ENCODE measurements around the gene CCDC85B. TPM values are rescaled to one million over a fixed set of nuclear protein-coding genes. Genes with fewer than 3 reads are reported as not detected.
A peak's percentile ranks its signal among the peaks of the same experiment; 100 is the strongest.

The CCDC85B gene
- total and polyA plus RNA-seq, 2 experiments from 2014 or later, result 80.2 to 83.4 TPM

DNA sequence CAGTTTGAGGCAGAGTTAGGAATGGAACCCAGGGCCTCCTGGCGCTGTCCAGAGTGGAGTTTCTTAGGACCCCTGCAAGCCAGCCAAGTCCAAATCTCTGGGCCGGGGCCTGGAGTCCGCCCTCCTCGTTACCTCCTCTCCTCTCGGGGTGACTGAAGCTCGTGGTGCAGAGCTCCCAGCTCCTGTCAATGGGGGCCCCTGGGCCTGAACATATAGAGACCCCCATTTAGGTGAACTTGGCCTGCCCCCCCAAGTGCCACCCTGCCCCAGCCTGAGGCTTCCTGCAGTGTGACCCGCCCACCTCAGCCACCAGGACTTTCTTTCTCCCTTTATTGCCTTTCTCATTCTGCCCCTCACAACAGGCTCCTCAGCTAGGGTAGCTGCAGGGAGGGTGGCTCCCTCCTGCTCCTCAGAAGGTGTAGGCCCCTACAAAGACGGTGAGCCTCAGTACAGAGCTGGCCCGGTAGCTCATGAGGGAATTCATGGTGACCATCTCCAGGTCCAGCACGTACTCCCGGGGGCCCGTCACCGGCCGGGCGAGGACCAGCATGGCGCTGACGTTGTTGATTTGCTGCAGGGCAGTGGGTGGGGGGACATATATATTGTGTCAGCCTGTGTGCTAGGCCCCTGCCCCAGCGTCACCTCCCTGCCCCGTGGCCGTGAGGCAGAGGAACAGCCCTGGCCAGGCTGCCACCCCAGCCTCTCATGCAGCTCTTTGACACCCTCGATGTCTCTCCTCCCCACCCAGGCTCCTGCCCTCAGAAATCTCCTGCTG is 23.8 kb upstream of the CCDC85B start:
- no peak overlapping the region for H3K4me3 ChIP-seq
- H3K36me3 ChIP-seq, result peaks cover 55% of the 10 kb centered on the region
- no peaks in the 10 kb centered on the region for H3K4me1 ChIP-seq (ENCODE audit: low read depth)
- no peaks in the 10 kb centered on the region for H3K9me3 ChIP-seq (ENCODE audit: low read depth)
- DNase-seq (ENCODE audit: low read depth in 1 of 2, low spot score in 1 of 2), result no peak
- TF ChIP-seq, protein P1, sequence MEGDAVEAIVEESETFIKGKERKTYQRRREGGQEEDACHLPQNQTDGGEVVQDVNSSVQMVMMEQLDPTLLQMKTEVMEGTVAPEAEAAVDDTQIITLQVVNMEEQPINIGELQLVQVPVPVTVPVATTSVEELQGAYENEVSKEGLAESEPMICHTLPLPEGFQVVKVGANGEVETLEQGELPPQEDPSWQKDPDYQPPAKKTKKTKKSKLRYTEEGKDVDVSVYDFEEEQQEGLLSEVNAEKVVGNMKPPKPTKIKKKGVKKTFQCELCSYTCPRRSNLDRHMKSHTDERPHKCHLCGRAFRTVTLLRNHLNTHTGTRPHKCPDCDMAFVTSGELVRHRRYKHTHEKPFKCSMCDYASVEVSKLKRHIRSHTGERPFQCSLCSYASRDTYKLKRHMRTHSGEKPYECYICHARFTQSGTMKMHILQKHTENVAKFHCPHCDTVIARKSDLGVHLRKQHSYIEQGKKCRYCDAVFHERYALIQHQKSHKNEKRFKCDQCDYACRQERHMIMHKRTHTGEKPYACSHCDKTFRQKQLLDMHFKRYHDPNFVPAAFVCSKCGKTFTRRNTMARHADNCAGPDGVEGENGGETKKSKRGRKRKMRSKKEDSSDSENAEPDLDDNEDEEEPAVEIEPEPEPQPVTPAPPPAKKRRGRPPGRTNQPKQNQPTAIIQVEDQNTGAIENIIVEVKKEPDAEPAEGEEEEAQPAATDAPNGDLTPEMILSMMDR (IDR thresholded peaks at IDR 0.05; ENCODE audit: low read depth, low read length), result no peak
- H3K27me3 ChIP-seq, result no peaks in the 10 kb centered on the region
- H3K27ac ChIP-seq, result peak overlapping the region; percentile 11

DNA sequence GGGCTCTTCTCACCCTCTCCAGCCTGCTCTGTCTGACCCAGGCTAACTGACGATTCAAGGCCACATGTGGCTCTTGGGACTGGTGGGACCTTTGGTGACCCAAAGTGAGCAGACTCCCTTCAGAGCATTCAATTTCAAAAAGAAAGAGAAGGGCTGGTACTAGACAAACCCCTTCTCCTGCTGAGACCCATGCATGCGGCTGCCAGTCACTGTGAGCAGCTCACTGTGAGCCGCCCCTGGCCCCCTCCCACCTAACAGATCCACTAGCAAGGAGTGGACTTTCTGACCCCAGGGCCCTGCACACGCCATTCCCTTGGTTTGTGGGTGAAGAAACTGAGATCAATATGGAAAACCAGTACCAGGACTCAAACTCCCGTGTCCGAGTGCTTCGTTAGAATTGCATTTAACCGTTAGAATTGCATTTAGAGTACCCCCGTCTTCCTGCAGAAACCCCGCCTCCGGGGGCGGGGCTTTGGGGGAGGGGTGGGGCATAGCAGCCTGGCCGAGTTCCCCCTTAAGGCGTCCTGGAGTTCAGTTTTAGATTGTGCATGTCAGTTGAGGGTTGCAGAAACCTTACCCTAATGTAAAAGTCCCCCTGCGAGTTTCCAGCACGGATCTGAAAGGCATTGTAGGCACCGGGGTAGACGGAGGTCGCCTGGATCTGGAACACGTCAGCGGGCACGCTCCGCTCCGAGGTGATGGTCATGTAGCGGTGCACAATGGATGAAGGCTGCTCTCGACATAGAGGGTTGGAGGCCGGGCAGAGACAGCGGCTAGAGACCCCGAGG is 23.0 kb upstream of the CCDC85B start:
- Histone ChIP-seq H3K4me3 (no peak overlapping the region), H3K36me3 (peaks cover 51% of the 10 kb centered on the region), H3K27ac (peak overlapping the region; percentile 11), H3K9me3 (ENCODE audit: low read depth) (no peaks in the 10 kb centered on the region), H3K4me1 (ENCODE audit: low read depth) (no peaks in the 10 kb centered on the region), H3K27me3 (no peaks in the 10 kb centered on the region)
- TF ChIP-seq, protein P1 (IDR thresholded peaks at IDR 0.05; ENCODE audit: low read depth, low read length), result no peak
- DNase-seq (ENCODE audit: low read depth in 1 of 2, low spot score in 1 of 2), result peak in 1 of 2 donors; percentile 23

DNA sequence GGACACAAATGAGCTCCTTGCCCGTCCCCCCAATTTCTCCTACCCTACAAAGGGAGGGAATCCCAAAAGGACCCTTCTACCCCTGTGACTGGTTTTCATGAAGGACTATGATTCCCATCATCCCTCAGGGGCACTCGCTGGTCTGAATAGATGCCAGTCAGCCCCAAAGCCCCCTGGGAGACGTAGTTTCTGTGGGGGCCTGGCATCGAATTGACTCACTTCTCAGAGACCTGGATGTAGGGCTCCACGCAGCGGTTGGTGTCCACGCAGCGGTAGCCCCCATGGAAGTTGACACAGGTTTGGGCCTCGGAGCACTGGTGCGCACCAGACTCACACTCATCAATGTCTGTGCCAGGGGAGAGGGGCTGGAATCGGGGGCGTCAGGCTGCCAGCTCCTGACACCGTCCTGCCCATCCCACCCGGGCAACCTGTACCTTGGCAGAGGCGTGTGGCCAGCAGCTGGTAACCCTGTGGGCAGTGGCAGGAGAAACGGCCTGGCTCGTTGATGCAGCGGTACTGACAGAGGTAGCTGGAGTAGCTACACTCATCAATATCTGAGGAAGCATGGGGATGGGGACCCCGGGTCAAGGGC is 22.3 kb upstream of the CCDC85B start:
- Histone ChIP-seq H3K4me3 (no peak overlapping the region), H3K9me3 (ENCODE audit: low read depth) (no peaks in the 10 kb centered on the region), H3K36me3 (peaks cover 49% of the 10 kb centered on the region), H3K4me1 (ENCODE audit: low read depth) (no peaks in the 10 kb centered on the region), H3K27me3 (no peaks in the 10 kb centered on the region), H3K27ac (no peak overlapping the region)
- no peak for DNase-seq (ENCODE audit: low read depth in 1 of 2, low spot score in 1 of 2)
- TF ChIP-seq, protein P1 (IDR thresholded peaks at IDR 0.05; ENCODE audit: low read depth, low read length), result no peak

DNA sequence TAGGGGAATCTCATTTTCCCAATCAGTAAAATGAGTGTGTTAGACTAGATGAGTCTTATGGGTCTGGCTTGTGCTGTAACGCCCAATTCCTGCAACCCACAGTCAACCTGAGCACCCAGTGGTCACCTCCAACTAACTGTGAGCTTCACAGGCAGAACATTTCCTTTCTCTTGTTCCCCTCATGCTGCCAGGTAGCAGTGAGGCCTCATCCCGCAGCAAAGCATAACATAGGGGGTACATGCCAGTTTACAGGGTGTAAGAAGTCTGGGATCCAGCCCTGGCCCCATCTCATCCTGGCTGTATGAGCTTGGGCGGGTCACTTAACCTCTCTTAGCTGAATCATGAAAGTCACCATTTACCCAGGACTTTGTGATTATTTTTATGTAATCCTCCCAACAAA is 21.6 kb upstream of the CCDC85B start:
- no peak overlapping the region for H3K4me3 ChIP-seq
- DNase-seq (ENCODE audit: low read depth in 1 of 2, low spot score in 1 of 2), result no peak
- H3K36me3 ChIP-seq, result peaks cover 43% of the 10 kb centered on the region
- no peak overlapping the region for H3K27ac ChIP-seq
- H3K9me3 ChIP-seq (ENCODE audit: low read depth), result no peaks in the 10 kb centered on the region
- no peaks in the 10 kb centered on the region for H3K27me3 ChIP-seq
- TF ChIP-seq, protein P1 (IDR thresholded peaks at IDR 0.05; ENCODE audit: low read depth, low read length), result no peak
- H3K4me1 ChIP-seq (ENCODE audit: low read depth), result no peaks in the 10 kb centered on the region

DNA sequence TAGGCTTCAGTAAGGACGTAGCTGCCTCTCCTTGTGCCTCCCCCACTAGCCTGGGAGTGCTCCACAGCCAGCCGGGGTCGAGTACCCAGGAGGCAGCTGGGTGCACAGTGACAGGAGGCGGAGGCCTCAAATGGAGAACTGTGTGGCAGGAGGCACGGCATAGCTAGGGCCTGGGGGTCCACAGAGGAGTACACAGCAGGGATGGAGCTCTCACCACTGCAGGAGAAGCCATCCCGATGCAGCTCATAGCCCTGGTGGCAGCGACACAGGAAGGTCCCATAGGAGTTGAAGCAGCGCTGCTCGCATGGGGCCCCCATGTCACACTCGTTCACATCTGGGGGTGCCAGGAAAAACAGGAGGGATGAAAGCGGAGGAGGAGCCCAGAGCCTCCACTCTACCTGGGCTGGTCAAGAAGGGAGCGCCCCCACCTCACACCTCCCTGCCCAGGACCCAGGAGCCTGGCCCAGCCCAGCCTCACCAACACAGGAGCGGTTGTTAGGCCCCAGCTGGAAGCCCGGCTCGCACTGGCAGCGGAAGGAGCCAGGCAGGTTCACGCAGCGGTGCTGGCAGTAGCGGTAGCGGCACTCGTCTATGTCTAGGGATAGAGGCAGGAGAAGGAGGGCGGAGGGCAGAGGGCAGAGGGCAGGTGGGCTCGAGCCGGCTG is 20.7 kb upstream of the CCDC85B start:
- H3K27me3 ChIP-seq, result no peaks in the 10 kb centered on the region
- TF ChIP-seq, protein P1 (IDR thresholded peaks at IDR 0.05; ENCODE audit: low read depth, low read length), result no peak
- H3K9me3 ChIP-seq (ENCODE audit: low read depth), result no peaks in the 10 kb centered on the region
- no peaks in the 10 kb centered on the region for H3K4me1 ChIP-seq (ENCODE audit: low read depth)
- H3K36me3 ChIP-seq, result peaks cover 35% of the 10 kb centered on the region
- no peak overlapping the region for H3K27ac ChIP-seq
- DNase-seq (ENCODE audit: low read depth in 1 of 2, low spot score in 1 of 2), result no peak
- H3K4me3 ChIP-seq, result no peak overlapping the region

Data from cardiac muscle cell (in vitro differentiated cells and primary cell).